B cell (primary cell): ENCODE results near the gene HOMEZ. TPM values are rescaled to one million over a fixed set of nuclear protein-coding genes. Genes with fewer than 3 reads are reported as not detected.
A peak's percentile ranks its signal among the peaks of the same experiment; 100 is the strongest.

Experiments
- ATAC-seq: fragments of 200-7000 bp; cut with Tn5 transposase; one replicate; pipeline ENCODE4 v1.10.0; 2021; ENCODE audit warnings: low read depth, mild to moderate bottlenecking, moderate number of reproducible peaks, moderate library complexity
- CTCF ChIA-PET: fragments of 350-600 bp; sonication (Branson Sonifier 250); formaldehyde crosslinking; loops from one replicate; lab custom pipeline; 2021; ENCODE audit warnings: antibody characterized with exemption, inconsistent platforms; lab: Charles Lee
- POLR2A ChIA-PET: fragments of 350-600 bp; sonication (Branson Sonifier 250); formaldehyde crosslinking; loops from one replicate; lab custom pipeline; 2021; ENCODE audit warnings: antibody characterized with exemption; lab: Charles Lee
- DNase-seq: peaks from one replicate; pipeline ENCODE4 v3.0.0; 2013
- H2AFZ ChIP-seq: 2 replicates; pipeline ENCODE4 v1.6.1; 2012; ENCODE audit warnings: mild to moderate bottlenecking, low read depth, low read length; ENCODE audit not compliant: insufficient read depth, poor library complexity, severe bottlenecking
- H3K27ac ChIP-seq, 2 donors: 1 replicate in 1 of 2; 2 replicates in 1 of 2; pipeline ENCODE4 v1.5.1; 2012 to 2013; ENCODE audit warnings: low read length in 2 of 2, mild to moderate bottlenecking in 2 of 2, moderate library complexity in 1 of 2
- H3K27me3 ChIP-seq, 4 experiments: fragments of 200-600 bp in 1 of 4; sonication (generic) in 1 of 4; replicated peaks in 1 of 4; 1 replicate in 2 of 4; 2 replicates in 2 of 4; pipeline versions ENCODE4 v1.6.1 to v1.7.0; 2013 to 2016; ENCODE audit warnings: low read length in 3 of 4, mild to moderate bottlenecking in 2 of 4, mixed read lengths in 1 of 4, moderate library complexity in 1 of 4; ENCODE audit not compliant: insufficient read depth in 4 of 4, control insufficient read depth in 3 of 4; ENCODE audit errors: control extremely low read depth in 1 of 4
- H3K36me3 ChIP-seq, 2 experiments: replicated peaks in 1 of 2; 1 replicate in 1 of 2; 2 replicates in 1 of 2; pipeline versions ENCODE4 v1.6.1 to v1.7.1; 2013; ENCODE audit warnings: low read length in 1 of 2; ENCODE audit not compliant: insufficient read depth in 2 of 2, control insufficient read depth in 1 of 2; ENCODE audit errors: control extremely low read depth in 1 of 2, extremely low read depth in 1 of 2
- H3K4me1 ChIP-seq, 2 donors: fragments of 200-600 bp in 1 of 2; sonication (generic) in 1 of 2; 1 replicate in 1 of 2; 2 replicates in 1 of 2; pipeline versions ENCODE4 v1.5.1 to v1.6.1; 2013 to 2017; ENCODE audit warnings: low read length in 2 of 2; ENCODE audit not compliant: control insufficient read depth in 2 of 2, insufficient read depth in 2 of 2
- H3K4me2 ChIP-seq: replicated peaks from 2 replicates; pipeline ENCODE3; 2012; ENCODE audit warnings: mild to moderate bottlenecking, low read depth, low read length; ENCODE audit not compliant: poor library complexity, severe bottlenecking
- H3K4me3 ChIP-seq, 5 experiments: fragments of 200-600 bp in 1 of 5; sonication (generic) in 1 of 5; 1 replicate in 3 of 5; 2 replicates in 2 of 5; pipeline versions ENCODE4 v1.5.1 to v1.7.0; 2011 to 2016; ENCODE audit warnings: low read length in 4 of 5, mild to moderate bottlenecking in 4 of 5, low read depth in 2 of 5, control low read depth in 1 of 5, moderate library complexity in 1 of 5; ENCODE audit not compliant: insufficient read depth in 1 of 5; ENCODE audit errors: control extremely low read depth in 1 of 5, extremely low read depth in 1 of 5
- H3K79me2 ChIP-seq: fragments of 200-600 bp; sonication (generic); one replicate; pipeline ENCODE4 v1.6.0; 2016; ENCODE audit warnings: low read length; ENCODE audit not compliant: control insufficient read depth, insufficient read depth
- H3K9ac ChIP-seq: fragments of 200-600 bp; sonication (generic); 2 replicates; pipeline ENCODE4 v1.6.1; 2017; ENCODE audit warnings: mild to moderate bottlenecking, low read length, moderate library complexity
- H3K9me3 ChIP-seq, 3 donors: one replicate each; pipeline versions ENCODE4 v1.6.1 to v1.7.1; 2013; ENCODE audit warnings: low read length in 2 of 3; ENCODE audit not compliant: control insufficient read depth in 2 of 3, insufficient read depth in 1 of 3; ENCODE audit errors: control extremely low read depth in 1 of 3
- H4K20me1 ChIP-seq: 2 replicates; pipeline ENCODE4 v1.6.0; 2012; ENCODE audit warnings: mild to moderate bottlenecking, low read length; ENCODE audit not compliant: insufficient read depth, control insufficient read depth, poor library complexity, severe bottlenecking
- H3K27ac Mint-ChIP-seq: one replicate; pipeline ENCODE4 v1.8.0; 2021; ENCODE audit warnings: mixed read lengths
- H3K27me3 Mint-ChIP-seq: one replicate; pipeline ENCODE4 v1.8.0; 2021; ENCODE audit warnings: mixed read lengths
- H3K4me1 Mint-ChIP-seq: one replicate; pipeline ENCODE4 v1.8.0; 2021; ENCODE audit warnings: mixed read lengths
- H3K4me3 Mint-ChIP-seq: one replicate; pipeline ENCODE4 v1.8.0; 2021; ENCODE audit warnings: mixed read lengths
- H3K9me3 Mint-ChIP-seq: one replicate; pipeline ENCODE4 v1.8.0; 2022; ENCODE audit warnings: mixed read lengths; ENCODE audit not compliant: insufficient read depth
- EZH2 ChIP-seq: IDR thresholded peaks from 2 replicates; pipeline ENCODE4 v1.6.1; 2012; ENCODE audit warnings: borderline replicate concordance, low read depth, mild to moderate bottlenecking, moderate library complexity, low read length; ENCODE audit not compliant: insufficient read depth, poor library complexity, severe bottlenecking
- WGBS: methylation state at CpG from one replicate; pipeline ENCODE4 v1.1.5; 2013; ENCODE audit warnings: missing lambda C conversion rate; ENCODE audit not compliant: insufficient coverage; 5-methylcytosine and 5-hydroxymethylcytosine counted together
- intact Hi-C: fragments of 100-400 bp; cut with micrococcal nuclease; formaldehyde crosslinking; loops from one replicate; pipeline ENCODE4 v1.10.0; 2022
- polyA plus RNA-seq: library from polyadenylated mRNA; depleted of rRNA; stranded (reverse); fragments of >200 nt; gene quantifications from 2 replicates; pipeline ENCODE4 v1.2.3, GENCODE V29; 2012
- total RNA-seq, 2 donors: library from RNA; stranded (reverse); fragments of 120-200 nt in 1 of 2; gene quantifications; 1 replicate in 1 of 2; 2 replicates in 1 of 2; pipeline versions ENCODE4 v1.2.3 to v1.2.4, GENCODE V29; 2013 to 2022
- TF ChIP-seq, protein P1 (sequence below): fragments of 200-600 bp; IDR thresholded peaks from one replicate; pipeline ENCODE4 v1.8.0; 2022; ENCODE audit warnings: antibody characterized with exemption, mild to moderate bottlenecking

Gene HOMEZ
- total and polyA plus RNA-seq, 2 donors (not counting 1 experiment from before 2014, with no cell fraction given), result 4.2 to 15.5 TPM

DNA sequence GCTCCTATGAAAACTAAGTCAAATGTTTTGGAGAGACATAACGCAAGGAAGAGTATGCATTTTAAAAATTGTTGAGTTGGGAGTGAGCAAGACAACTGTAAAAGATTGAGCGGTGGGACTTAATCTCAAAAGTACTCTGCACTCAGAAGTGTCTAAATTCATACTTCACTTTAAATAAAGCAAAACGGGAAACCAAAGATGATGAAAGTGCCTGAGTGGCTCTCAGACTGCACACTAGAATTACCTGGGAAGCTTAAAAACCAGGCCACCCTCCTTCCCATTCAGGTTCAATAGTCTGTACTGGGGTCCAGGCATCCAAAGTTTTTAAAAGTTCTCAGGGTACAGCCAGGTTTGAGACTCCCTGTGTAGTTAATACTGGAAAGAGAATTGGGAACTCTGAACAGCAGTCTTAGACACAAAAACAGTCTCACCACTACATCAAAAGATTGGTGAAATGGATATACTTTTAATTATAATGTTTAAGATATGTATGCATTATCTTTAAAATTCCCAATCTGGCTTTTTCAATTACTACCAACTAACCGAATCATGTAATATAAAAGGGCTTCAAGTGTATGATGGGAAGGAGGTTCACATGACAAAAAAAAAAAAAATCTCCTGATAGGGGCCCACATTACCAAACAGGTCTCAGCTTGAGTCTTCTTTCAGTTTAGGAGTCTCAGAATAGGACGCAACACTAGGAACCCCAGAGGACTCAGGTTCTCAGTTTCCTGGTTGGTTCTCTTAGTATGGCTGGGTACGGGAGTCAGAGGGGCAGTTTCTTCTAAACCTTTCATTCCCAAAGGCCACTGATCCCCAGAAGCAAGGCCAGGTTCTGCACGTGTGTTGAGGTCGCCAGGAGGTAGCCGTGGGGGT is 1.0 kb downstream of the HOMEZ start:
- H3K79me2 ChIP-seq, result peaks cover 19% of the 10 kb centered on the region
- Mint-ChIP-seq H3K4me1 (peaks cover 23% of the 10 kb centered on the region), H3K27me3 (no peaks in the 10 kb centered on the region), H3K9me3 (no peaks in the 10 kb centered on the region), H3K4me3 (peak overlapping the region; percentile 98), H3K27ac (peak overlapping the region; percentile 86)
- H3K4me1 ChIP-seq, result peaks cover 13 to 17% of the 10 kb centered on the region in 2 donors
- WGBS, result 50% methylated on average over 2 of the region's 9 CpGs
- DNase-seq (no peak), ATAC-seq (no peak)
- ChIA-PET CTCF (interaction anchor here (1.0 to 4.6 kb wide), 2 partner anchors 9 to 14 kb away, joined by 3 to 56 read pairs; partner anchors contain the start of gene PPP1R3E), POLR2A (interaction anchor here (1.0 to 1.7 kb wide), 3 partner anchors 10 to 36 kb away, joined by 4 to 26 read pairs (median 13); partner anchors contain the start of genes PABPN1 and PPP1R3E)
- peak overlapping the region; percentile 92 for H2AFZ ChIP-seq
- H3K4me2 ChIP-seq, result peak overlapping the region; percentile 84
- peaks cover 4% of the 10 kb centered on the region for H4K20me1 ChIP-seq
- no peaks in the 10 kb centered on the region for H3K9me3 ChIP-seq
- peak overlapping the region; percentile 83 for H3K9ac ChIP-seq
- H3K36me3 ChIP-seq, result no peaks in the 10 kb centered on the region
- TF ChIP-seq EZH2, result no peak
- TF ChIP-seq, protein P1, sequence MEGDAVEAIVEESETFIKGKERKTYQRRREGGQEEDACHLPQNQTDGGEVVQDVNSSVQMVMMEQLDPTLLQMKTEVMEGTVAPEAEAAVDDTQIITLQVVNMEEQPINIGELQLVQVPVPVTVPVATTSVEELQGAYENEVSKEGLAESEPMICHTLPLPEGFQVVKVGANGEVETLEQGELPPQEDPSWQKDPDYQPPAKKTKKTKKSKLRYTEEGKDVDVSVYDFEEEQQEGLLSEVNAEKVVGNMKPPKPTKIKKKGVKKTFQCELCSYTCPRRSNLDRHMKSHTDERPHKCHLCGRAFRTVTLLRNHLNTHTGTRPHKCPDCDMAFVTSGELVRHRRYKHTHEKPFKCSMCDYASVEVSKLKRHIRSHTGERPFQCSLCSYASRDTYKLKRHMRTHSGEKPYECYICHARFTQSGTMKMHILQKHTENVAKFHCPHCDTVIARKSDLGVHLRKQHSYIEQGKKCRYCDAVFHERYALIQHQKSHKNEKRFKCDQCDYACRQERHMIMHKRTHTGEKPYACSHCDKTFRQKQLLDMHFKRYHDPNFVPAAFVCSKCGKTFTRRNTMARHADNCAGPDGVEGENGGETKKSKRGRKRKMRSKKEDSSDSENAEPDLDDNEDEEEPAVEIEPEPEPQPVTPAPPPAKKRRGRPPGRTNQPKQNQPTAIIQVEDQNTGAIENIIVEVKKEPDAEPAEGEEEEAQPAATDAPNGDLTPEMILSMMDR, result no peak
- intact Hi-C loops, result loop anchor here (10.0 kb wide), 1 partner anchor 280 kb away; the partner anchor contains the start of gene AP1G2
- peak overlapping the region; percentile 56 to 90 (median 83) for H3K4me3 ChIP-seq
- peak overlapping the region; percentile 47 to 83 for H3K27ac ChIP-seq
- H3K27me3 ChIP-seq, result no peaks in the 10 kb centered on the region
